GM23338 (cell line): ENCODE measurements around the gene STOM. TPM values are rescaled to one million over a fixed set of nuclear protein-coding genes. Genes with fewer than 3 reads are reported as not detected.

Experiments used
- POLR2AphosphoS5 ChIP-seq: IDR thresholded peaks from 2 replicates; pipeline ENCODE4 v1.6.1; 2016; ENCODE audit warnings: antibody characterized with exemption, low read depth
- polyA plus RNA-seq: library from polyadenylated mRNA; unstranded; fragments of >200 nt; fragmentation: Nextera tagmentation; extraction: Ambion mirVana; gene quantifications from 2 replicates; pipeline ENCODE4 v1.2.1, GENCODE V29; 2016
- total RNA-seq: library from RNA; depleted of rRNA; stranded (reverse); fragments of >200 nt; shearing (Covaris generic); gene quantifications from 2 replicates; pipeline ENCODE4 v1.2.3, GENCODE V29; 2014; rRNA removed
- TF ChIP-seq, protein P1 (sequence below): fragments of 250-450 bp; sonication (Bioruptor Pico); IDR thresholded peaks from 2 replicates; pipeline ENCODE4 v1.5.0; 2020; ENCODE audit warnings: mild to moderate bottlenecking, moderate library complexity

The STOM gene
- total and polyA plus RNA-seq, 2 experiments from 2014 or later, result 29.4 to 51.1 TPM

DNA sequence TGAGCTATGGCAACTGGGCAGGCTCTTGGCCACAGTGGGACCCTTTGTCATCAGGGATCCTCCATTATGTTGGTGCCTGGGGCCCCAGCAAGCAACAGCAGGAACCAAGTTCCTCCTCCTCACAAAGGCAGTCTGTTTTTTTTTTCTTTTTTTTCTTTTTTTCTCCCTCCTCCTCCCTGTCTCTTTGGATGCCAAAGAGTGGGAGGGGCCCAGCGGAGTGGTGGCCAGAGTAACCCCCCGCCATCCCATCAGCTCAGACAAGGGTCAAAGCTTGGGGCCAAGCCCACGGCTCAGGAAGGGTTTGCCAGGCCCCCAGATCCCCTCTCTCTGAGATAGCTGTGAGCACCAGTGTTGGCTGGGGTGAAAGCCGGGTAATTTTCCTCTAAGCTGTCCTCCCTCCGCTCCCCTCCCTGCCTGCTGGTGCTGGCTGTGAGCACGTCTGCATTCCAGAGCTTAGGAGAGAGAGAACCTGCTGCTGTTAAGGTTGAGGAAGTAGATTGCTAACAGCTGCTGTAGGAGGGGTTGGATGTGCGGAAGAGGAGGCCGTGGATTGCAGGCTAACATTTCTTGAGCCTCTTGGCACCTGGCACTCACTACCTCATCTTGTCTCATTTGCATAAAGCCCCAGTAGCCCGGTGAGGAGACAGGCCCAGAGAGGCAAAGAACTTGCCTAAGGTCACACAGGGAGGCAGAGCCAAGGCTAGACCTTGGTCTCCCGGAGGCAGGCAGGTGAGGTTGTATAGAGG lies 80.9 kb downstream of the STOM start (continued):
- TF ChIP-seq, protein P1, sequence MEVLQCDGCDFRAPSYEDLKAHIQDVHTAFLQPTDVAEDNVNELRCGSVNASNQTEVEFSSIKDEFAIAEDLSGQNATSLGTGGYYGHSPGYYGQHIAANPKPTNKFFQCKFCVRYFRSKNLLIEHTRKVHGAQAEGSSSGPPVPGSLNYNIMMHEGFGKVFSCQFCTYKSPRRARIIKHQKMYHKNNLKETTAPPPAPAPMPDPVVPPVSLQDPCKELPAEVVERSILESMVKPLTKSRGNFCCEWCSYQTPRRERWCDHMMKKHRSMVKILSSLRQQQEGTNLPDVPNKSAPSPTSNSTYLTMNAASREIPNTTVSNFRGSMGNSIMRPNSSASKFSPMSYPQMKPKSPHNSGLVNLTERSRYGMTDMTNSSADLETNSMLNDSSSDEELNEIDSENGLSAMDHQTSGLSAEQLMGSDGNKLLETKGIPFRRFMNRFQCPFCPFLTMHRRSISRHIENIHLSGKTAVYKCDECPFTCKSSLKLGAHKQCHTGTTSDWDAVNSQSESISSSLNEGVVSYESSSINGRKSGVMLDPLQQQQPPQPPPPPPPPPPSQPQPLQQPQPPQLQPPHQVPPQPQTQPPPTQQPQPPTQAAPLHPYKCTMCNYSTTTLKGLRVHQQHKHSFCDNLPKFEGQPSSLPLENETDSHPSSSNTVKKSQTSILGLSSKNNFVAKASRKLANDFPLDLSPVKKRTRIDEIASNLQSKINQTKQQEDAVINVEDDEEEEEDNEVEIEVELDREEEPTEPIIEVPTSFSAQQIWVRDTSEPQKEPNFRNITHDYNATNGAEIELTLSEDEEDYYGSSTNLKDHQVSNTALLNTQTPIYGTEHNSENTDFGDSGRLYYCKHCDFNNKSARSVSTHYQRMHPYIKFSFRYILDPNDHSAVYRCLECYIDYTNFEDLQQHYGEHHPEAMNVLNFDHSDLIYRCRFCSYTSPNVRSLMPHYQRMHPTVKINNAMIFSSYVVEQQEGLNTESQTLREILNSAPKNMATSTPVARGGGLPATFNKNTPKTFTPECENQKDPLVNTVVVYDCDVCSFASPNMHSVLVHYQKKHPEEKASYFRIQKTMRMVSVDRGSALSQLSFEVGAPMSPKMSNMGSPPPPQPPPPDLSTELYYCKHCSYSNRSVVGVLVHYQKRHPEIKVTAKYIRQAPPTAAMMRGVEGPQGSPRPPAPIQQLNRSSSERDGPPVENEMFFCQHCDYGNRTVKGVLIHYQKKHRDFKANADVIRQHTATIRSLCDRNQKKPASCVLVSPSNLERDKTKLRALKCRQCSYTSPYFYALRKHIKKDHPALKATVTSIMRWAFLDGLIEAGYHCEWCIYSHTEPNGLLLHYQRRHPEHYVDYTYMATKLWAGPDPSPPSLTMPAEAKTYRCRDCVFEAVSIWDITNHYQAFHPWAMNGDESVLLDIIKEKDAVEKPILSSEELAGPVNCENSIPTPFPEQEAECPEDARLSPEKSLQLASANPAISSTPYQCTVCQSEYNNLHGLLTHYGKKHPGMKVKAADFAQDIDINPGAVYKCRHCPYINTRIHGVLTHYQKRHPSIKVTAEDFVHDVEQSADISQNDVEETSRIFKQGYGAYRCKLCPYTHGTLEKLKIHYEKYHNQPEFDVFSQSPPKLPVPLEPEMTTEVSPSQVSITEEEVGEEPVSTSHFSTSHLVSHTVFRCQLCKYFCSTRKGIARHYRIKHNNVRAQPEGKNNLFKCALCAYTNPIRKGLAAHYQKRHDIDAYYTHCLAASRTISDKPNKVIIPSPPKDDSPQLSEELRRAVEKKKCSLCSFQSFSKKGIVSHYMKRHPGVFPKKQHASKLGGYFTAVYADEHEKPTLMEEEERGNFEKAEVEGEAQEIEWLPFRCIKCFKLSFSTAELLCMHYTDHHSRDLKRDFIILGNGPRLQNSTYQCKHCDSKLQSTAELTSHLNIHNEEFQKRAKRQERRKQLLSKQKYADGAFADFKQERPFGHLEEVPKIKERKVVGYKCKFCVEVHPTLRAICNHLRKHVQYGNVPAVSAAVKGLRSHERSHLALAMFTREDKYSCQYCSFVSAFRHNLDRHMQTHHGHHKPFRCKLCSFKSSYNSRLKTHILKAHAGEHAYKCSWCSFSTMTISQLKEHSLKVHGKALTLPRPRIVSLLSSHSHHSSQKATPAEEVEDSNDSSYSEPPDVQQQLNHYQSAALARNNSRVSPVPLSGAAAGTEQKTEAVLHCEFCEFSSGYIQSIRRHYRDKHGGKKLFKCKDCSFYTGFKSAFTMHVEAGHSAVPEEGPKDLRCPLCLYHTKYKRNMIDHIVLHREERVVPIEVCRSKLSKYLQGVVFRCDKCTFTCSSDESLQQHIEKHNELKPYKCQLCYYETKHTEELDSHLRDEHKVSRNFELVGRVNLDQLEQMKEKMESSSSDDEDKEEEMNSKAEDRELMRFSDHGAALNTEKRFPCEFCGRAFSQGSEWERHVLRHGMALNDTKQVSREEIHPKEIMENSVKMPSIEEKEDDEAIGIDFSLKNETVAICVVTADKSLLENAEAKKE, result no peak
- no peak for TF ChIP-seq POLR2AphosphoS5

Other genes with a start within 250 kb of the STOM start
- gene RAB14, start 168.4 kb downstream of the STOM start, total RNA-seq, result 29.7 and 31.0 TPM in 2 replicates
- 21.1 and 22.8 TPM in 2 replicates for gene RAB14, start 168.4 kb downstream of the STOM start, polyA plus RNA-seq
- gene GSN, start 102.1 kb downstream of the STOM start, total RNA-seq, result 85.7 and 101 TPM in 2 replicates
- gene GSN, start 102.1 kb downstream of the STOM start, polyA plus RNA-seq, result 30.2 and 38.3 TPM in 2 replicates
- not detected in 2 replicates for gene GGTA1, start 129.6 kb upstream of the STOM start, total RNA-seq
- gene GGTA1, start 129.6 kb upstream of the STOM start, polyA plus RNA-seq, result 0.16 and 0.17 TPM in 2 replicates